SJSA1 (cell line): ENCODE measurements around the gene NCOA7. TPM values are rescaled to one million over a fixed set of nuclear protein-coding genes. Genes with fewer than 3 reads are reported as not detected.
"Not testable (repeated sequence)": the region's sequence is repeated elsewhere in the genome, so short reads cannot be mapped to it uniquely, and the experiment has no call there.

Experiments
- DNase-seq, 2 experiments: peaks; one replicate each; pipeline ENCODE4 v3.0.0-alpha.2; 2015 to 2020; ENCODE audit warnings: low spot score in 2 of 2, low read depth in 1 of 2
- H3K27ac ChIP-seq: fragments of 250-450 bp; sonication (Bioruptor Pico); 2 replicates; pipeline ENCODE4 v1.5.1; 2020; ENCODE audit warnings: mild to moderate bottlenecking, moderate library complexity
- H3K27me3 ChIP-seq: fragments of 250-450 bp; sonication (Bioruptor Pico); replicated peaks from 2 replicates; pipeline ENCODE4 v1.5.1; 2020; ENCODE audit warnings: mild to moderate bottlenecking, moderate library complexity
- H3K36me3 ChIP-seq: fragments of 250-450 bp; sonication (Bioruptor Pico); 2 replicates; pipeline ENCODE4 v1.5.1; 2020; ENCODE audit warnings: mild to moderate bottlenecking
- H3K4me1 ChIP-seq: fragments of 250-450 bp; sonication (Bioruptor Pico); replicated peaks from 2 replicates; pipeline ENCODE4 v1.6.1; 2021; ENCODE audit warnings: mild to moderate bottlenecking
- H3K4me3 ChIP-seq: fragments of 250-450 bp; sonication (Bioruptor Pico); 2 replicates; pipeline ENCODE4 v1.5.1; 2020; ENCODE audit warnings: mild to moderate bottlenecking
- H3K9me3 ChIP-seq: fragments of 250-450 bp; sonication (Bioruptor Pico); replicated peaks from 2 replicates; pipeline ENCODE4 v1.5.1; 2020; ENCODE audit warnings: mild to moderate bottlenecking
- total RNA-seq: library from RNA; depleted of rRNA; stranded (reverse); fragments of >200 nt; shearing (Covaris generic); gene quantifications from 2 replicates; pipeline ENCODE4 v1.2.3, GENCODE V29; 2014

Gene NCOA7
- total RNA-seq, 1 experiment from 2014 or later = 8.5 TPM

DNA sequence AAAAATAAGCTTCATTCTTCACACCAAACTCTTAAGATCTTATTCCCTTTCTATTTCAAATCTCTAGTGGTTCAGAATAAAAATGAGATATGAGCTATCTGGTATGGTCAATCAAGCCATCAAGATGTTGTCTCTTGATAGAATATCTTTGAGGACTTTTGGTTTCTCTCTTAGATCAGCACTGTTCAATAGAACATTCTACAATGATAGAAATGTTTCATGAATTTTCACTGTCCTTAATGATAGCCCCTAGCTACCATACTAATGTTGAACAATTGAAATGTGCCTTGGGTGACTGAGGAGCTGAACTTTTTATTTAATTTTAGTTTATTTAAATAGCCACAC lies 141.7 kb downstream of the NCOA7 start:
- no peak overlapping the region for H3K4me3 ChIP-seq
- peaks cover 16% of the 10 kb centered on the region for H3K4me1 ChIP-seq
- no peak for DNase-seq
- H3K9me3 ChIP-seq = no peaks in the 10 kb centered on the region
- H3K27ac ChIP-seq = no peak overlapping the region
- H3K36me3 ChIP-seq = no peaks in the 10 kb centered on the region
- H3K27me3 ChIP-seq = no peaks in the 10 kb centered on the region

GRCh38 chr6:125935520-125935919 lies 144.8 kb downstream of the NCOA7 start:
- H3K4me1 ChIP-seq = peaks cover 19% of the 10 kb centered on the region
- not testable (repeated sequence) for H3K4me3 ChIP-seq, DNase-seq, H3K27ac ChIP-seq, H3K36me3 ChIP-seq, H3K9me3 ChIP-seq, H3K27me3 ChIP-seq

DNA sequence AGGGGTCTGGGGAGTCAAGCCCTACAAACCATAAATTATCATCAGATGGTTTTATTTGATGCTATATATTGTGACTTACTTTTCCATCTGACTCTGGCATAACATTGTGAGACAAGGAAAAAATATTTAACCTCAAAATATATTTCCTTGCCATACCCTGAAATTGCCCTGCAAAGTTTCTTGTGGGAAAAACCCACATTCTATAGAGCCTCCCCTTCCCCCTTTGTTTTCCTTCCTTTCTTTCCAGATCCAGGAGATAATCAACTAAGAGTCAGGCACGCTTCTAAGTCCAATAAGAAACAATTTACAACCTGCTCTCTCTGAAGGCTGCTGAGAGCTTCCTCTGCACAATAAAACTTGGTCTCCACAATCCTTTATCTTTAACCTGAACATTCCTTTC lies 148.3 kb downstream of the NCOA7 start:
- no peak for DNase-seq
- Histone ChIP-seq H3K27ac (no peak overlapping the region), H3K36me3 (no peaks in the 10 kb centered on the region), H3K9me3 (no peaks in the 10 kb centered on the region), H3K27me3 (no peaks in the 10 kb centered on the region), H3K4me3 (no peak overlapping the region), H3K4me1 (peaks cover 29% of the 10 kb centered on the region)

DNA sequence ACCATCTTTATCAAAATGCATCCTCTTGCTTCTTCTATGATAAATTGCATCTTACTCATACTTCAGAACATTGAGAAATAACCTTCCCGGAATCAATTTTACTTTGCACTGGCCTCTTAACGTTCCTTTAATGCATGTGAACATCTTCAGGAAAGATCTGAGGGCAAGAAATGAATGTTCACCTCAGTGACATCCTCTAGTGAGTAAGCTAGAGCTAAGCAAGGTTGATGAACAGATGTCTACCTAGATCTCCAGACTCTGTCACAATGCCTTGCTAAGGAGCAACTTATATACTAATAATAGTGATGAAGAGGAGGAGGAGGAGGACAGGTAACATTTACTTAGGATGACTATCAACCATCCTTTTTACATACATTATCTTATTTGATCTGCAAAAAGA lies 149.0 kb downstream of the NCOA7 start:
- no peaks in the 10 kb centered on the region for H3K36me3 ChIP-seq
- H3K9me3 ChIP-seq = no peaks in the 10 kb centered on the region
- H3K4me3 ChIP-seq = no peak overlapping the region
- no peak overlapping the region for H3K27ac ChIP-seq
- H3K27me3 ChIP-seq = no peaks in the 10 kb centered on the region
- H3K4me1 ChIP-seq = peaks cover 36% of the 10 kb centered on the region
- no peak for DNase-seq

DNA sequence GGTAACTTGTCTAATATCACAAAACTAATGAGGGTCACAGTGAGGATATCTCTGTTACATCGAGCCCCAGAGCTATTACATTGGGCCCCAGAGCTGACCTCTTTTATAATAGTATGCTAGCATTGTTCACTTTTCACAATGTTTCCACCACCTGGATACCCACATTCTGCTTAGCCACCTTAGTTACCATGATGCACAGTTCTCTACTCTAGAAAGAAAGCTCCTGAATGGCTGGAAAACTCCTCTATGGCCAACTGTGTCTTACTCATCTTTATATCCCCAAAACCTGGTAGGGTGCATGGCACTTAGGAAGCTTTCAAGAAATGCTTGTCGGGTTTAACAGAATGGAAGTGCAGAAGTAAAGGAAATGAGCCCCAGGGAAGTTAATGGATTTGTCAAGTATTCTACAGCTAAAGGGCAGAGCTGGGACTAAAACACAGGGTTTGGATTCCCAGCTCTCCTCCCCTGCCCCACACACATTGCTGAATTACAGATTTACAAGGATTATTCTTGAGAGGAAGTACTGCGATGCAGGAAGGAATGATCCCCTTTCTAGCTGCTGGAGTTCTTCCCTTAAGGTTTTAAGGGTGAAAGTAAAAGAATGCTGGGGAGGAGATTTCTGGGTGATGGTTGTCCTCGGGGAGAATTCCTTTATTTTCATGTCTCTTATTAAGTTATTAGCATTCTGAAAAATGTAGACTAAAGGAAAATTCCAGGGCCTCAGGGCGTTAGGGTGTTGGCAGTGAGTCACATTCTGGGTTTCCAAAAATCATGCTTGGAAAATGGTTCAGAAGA lies 149.7 kb downstream of the NCOA7 start:
- H3K27ac ChIP-seq = no peak overlapping the region; the same call in 1 of the 2 replicates
- DNase-seq = no peak
- H3K27me3 ChIP-seq = no peaks in the 10 kb centered on the region
- H3K4me3 ChIP-seq = no peak overlapping the region
- H3K36me3 ChIP-seq = no peaks in the 10 kb centered on the region
- H3K9me3 ChIP-seq = no peaks in the 10 kb centered on the region
- peaks cover 43% of the 10 kb centered on the region for H3K4me1 ChIP-seq

GRCh38 chr6:125942672-125943527 lies 152.1 kb downstream of the NCOA7 start:
- H3K4me3 ChIP-seq = no peak overlapping the region
- H3K27ac ChIP-seq = no peak overlapping the region
- H3K27me3 ChIP-seq = no peaks in the 10 kb centered on the region
- no peak for DNase-seq
- no peaks in the 10 kb centered on the region for H3K9me3 ChIP-seq
- H3K36me3 ChIP-seq = no peaks in the 10 kb centered on the region
- peaks cover 67% of the 10 kb centered on the region for H3K4me1 ChIP-seq

GRCh38 chr6:125943528-125944433 lies 153.0 kb downstream of the NCOA7 start:
- Histone ChIP-seq H3K27ac (peak overlapping the region; percentile 89), H3K4me1 (peaks cover 69% of the 10 kb centered on the region), H3K4me3 (no peak overlapping the region), H3K27me3 (no peaks in the 10 kb centered on the region), H3K36me3 (no peaks in the 10 kb centered on the region), H3K9me3 (no peaks in the 10 kb centered on the region)
- no peak for DNase-seq

GRCh38 chr6:125944434-125944816 lies 153.7 kb downstream of the NCOA7 start:
- Histone ChIP-seq H3K9me3 (no peaks in the 10 kb centered on the region), H3K27me3 (no peaks in the 10 kb centered on the region), H3K27ac (peak overlapping the region; percentile 89), H3K4me1 (peaks cover 69% of the 10 kb centered on the region), H3K4me3 (no peak overlapping the region), H3K36me3 (no peaks in the 10 kb centered on the region)
- DNase-seq = peak in 1 of 2 experiments; percentile 42

- no peak overlapping the region for H3K4me3 ChIP-seq
- peak overlapping the region; percentile 89 for H3K27ac ChIP-seq
- no peaks in the 10 kb centered on the region for H3K36me3 ChIP-seq
- H3K27me3 ChIP-seq = no peaks in the 10 kb centered on the region
- no peak for DNase-seq
- H3K4me1 ChIP-seq = peaks cover 74% of the 10 kb centered on the region
- H3K9me3 ChIP-seq = no peaks in the 10 kb centered on the region
Measured at GRCh38 chr6:125944896-125945295, 154.1 kb downstream of the NCOA7 start.

DNA sequence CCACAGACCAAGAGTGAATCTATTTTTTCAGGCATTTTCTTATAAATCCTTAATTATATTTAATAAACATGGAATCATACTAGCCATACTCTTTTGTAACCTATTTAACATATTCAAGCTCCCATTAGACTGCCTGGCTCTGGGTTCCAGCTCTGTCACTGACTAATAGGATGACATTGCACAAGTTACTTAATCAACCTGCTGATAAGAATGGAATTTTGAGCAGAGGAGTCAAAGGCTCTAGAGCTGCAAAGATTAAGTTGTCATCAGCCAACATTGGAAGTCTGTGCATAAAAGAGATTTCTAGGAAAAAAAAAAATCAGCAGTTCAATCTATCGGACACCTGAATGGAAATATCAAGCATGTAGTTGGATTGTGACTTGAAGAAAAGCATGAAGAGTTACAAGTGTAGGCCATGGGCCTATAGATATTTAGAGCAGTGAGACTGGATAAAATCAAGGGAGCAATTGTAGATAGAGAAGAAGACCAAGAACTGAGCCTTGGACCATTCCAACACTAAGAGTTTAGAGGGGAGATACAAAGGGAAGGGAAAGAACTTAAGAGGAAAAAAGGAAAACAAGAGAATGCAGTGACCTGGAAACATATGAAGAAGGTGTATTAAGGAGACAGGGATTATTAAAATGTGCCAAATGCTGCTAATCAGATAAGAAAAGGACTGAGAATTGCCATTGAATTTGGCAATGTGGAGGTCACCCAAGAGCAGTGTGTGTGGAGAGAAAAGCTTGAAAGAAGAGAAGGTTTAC lies 154.8 kb downstream of the NCOA7 start:
- peak overlapping the region; percentile 89 for H3K27ac ChIP-seq

GRCh38 chr6:125947615-125948014 lies 156.9 kb downstream of the NCOA7 start:
- Histone ChIP-seq H3K27me3 (no peaks in the 10 kb centered on the region), H3K27ac (peak overlapping the region; percentile 89), H3K36me3 (no peaks in the 10 kb centered on the region), H3K4me3 (no peak overlapping the region), H3K9me3 (no peaks in the 10 kb centered on the region), H3K4me1 (peaks cover 67% of the 10 kb centered on the region)
- no peak for DNase-seq

More for the DNA sequence above, 154.8 kb downstream of the NCOA7 start:
- no peak for DNase-seq
- Histone ChIP-seq H3K4me1 (peaks cover 76% of the 10 kb centered on the region), H3K9me3 (no peaks in the 10 kb centered on the region), H3K27me3 (no peaks in the 10 kb centered on the region), H3K36me3 (no peaks in the 10 kb centered on the region), H3K4me3 (no peak overlapping the region)

GRCh38 chr6:125948455-125948854 lies 157.7 kb downstream of the NCOA7 start:
- DNase-seq = no peak
- Histone ChIP-seq H3K4me3 (no peak overlapping the region), H3K36me3 (no peaks in the 10 kb centered on the region), H3K27me3 (no peaks in the 10 kb centered on the region), H3K9me3 (no peaks in the 10 kb centered on the region), H3K27ac (no peak overlapping the region), H3K4me1 (peaks cover 61% of the 10 kb centered on the region)

GRCh38 chr6:125949069-125949468 lies 158.3 kb downstream of the NCOA7 start:
- Histone ChIP-seq H3K4me1 (peaks cover 55% of the 10 kb centered on the region), H3K36me3 (no peaks in the 10 kb centered on the region), H3K27ac (no peak overlapping the region), H3K4me3 (no peak overlapping the region), H3K27me3 (no peaks in the 10 kb centered on the region), H3K9me3 (no peaks in the 10 kb centered on the region)
- DNase-seq = no peak
